OCI-LY1 (cell line): Measurements from ENCODE around the gene S1PR1.

Experiments used
- H2AFZ ChIP-seq: fragments of 200-600 bp; sonication (generic), shearing (Covaris generic); 2 replicates; pipeline ENCODE4 v1.6.0; 2014; ENCODE audit warnings: antibody characterized with exemption, mild to moderate bottlenecking, low read length
- H3F3A ChIP-seq: fragments of 200-600 bp; sonication (generic), shearing (Covaris generic); 2 replicates; pipeline ENCODE4 v1.6.0; 2014; ENCODE audit warnings: mild to moderate bottlenecking, antibody characterized with exemption, low read length, moderate library complexity; ENCODE audit not compliant: insufficient read depth
- H3K27ac ChIP-seq: fragments of 200-600 bp; sonication (generic); 2 replicates; pipeline ENCODE4 v1.5.1; 2014; ENCODE audit warnings: low read length, mixed run types, mild to moderate bottlenecking, low read depth; ENCODE audit not compliant: poor library complexity, severe bottlenecking
- H3K27me3 ChIP-seq: fragments of 200-600 bp; sonication (generic); 2 replicates; pipeline ENCODE4 v1.6.0; 2014; ENCODE audit warnings: antibody characterized with exemption, mild to moderate bottlenecking, low read length, moderate library complexity; ENCODE audit not compliant: insufficient read depth
- H3K36me3 ChIP-seq: fragments of 200-600 bp; sonication (generic); 2 replicates; pipeline ENCODE4 v1.6.1; 2014; ENCODE audit warnings: mild to moderate bottlenecking, antibody characterized with exemption, low read length, moderate library complexity, mixed read lengths; ENCODE audit not compliant: insufficient read depth
- H3K4me1 ChIP-seq: fragments of 200-600 bp; sonication (generic); 2 replicates; pipeline ENCODE4 v1.5.1; 2014; ENCODE audit warnings: mild to moderate bottlenecking, low read length, moderate library complexity; ENCODE audit not compliant: insufficient read depth, severe bottlenecking
- H3K4me2 ChIP-seq: fragments of 200-600 bp; sonication (generic), shearing (Covaris generic); 2 replicates; pipeline ENCODE4 v1.6.1; 2014; ENCODE audit warnings: low read length
- H3K4me3 ChIP-seq: fragments of 200-600 bp; sonication (generic); 2 replicates; pipeline ENCODE4 v1.5.1; 2014; ENCODE audit warnings: low read length, low read depth, mild to moderate bottlenecking, mixed read lengths; ENCODE audit not compliant: poor library complexity, severe bottlenecking
- H3K79me2 ChIP-seq: fragments of 200-600 bp; shearing (Covaris generic); 2 replicates; pipeline ENCODE4 v1.6.1; 2016; ENCODE audit warnings: mixed run types, low read length, mixed read lengths; ENCODE audit not compliant: insufficient read depth
- H3K9ac ChIP-seq: fragments of 200-600 bp; sonication (generic), shearing (Covaris generic); 2 replicates; pipeline ENCODE4 v1.6.1; 2014; ENCODE audit warnings: mild to moderate bottlenecking, low read length, mixed read lengths
- H3K9me2 ChIP-seq: fragments of 200-600 bp; sonication (generic), shearing (Covaris generic); 2 replicates; pipeline ENCODE4 v1.6.1; 2014; ENCODE audit warnings: low read depth, mild to moderate bottlenecking, low read length, mixed read lengths
- H3K9me3 ChIP-seq: fragments of 200-600 bp; shearing (Covaris generic); 2 replicates; pipeline ENCODE4 v1.6.1; 2014; ENCODE audit warnings: low read length, mixed read lengths
- H4K20me1 ChIP-seq: fragments of 200-600 bp; sonication (generic), shearing (Covaris generic); 2 replicates; pipeline ENCODE4 v1.6.0; 2016; ENCODE audit warnings: mild to moderate bottlenecking, low read length; ENCODE audit not compliant: insufficient read depth
- EZH2 ChIP-seq: fragments of 200-600 bp; sonication (generic), shearing (Covaris generic); IDR thresholded peaks from 2 replicates; pipeline ENCODE4 v1.8.0; 2017; ENCODE audit warnings: borderline replicate concordance, mixed run types, mild to moderate bottlenecking, antibody characterized with exemption, low read length, moderate library complexity, mixed read lengths
- TF ChIP-seq, protein P1 (sequence below): fragments of 200-600 bp; sonication (generic), shearing (Covaris generic); IDR thresholded peaks from 2 replicates; pipeline ENCODE4 v1.5.1; 2017; ENCODE audit warnings: mild to moderate bottlenecking, antibody characterized with exemption, low read length, moderate library complexity, mixed read lengths

The S1PR1 gene

DNA sequence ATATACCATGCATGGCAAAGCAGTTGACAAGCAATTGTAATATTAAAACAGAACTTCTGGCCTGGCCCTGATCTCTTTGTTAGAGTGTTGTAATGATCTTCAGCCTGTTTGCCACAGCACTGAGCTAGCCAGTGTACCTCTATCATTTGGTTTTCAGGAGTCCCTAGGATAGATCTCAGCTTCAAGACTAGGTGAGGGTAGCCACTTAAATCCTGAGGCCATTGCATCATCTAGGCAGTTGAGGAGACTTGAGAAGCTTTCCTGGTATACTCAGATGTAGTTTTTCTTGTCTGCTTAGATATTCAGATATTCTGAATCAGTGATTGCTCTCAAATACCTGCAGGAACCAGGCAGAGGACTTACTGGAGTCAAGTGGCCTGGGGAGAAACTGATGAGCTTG is 14.7 kb downstream of the S1PR1 start:
- no peaks in the 10 kb centered on the region for H4K20me1 ChIP-seq
- no peak overlapping the region for H3K4me2 ChIP-seq
- peaks cover 28% of the 10 kb centered on the region for H3K4me1 ChIP-seq

GRCh38 chr1:101253976-101254674 is 17.3 kb downstream of the S1PR1 start:
- Histone ChIP-seq H3K79me2 (no peaks in the 10 kb centered on the region), H3K4me1 (peaks cover 10% of the 10 kb centered on the region), H3K4me3 (no peak overlapping the region), H3K27ac (no peak overlapping the region), H3K27me3 (no peaks in the 10 kb centered on the region), H3K9me3 (no peaks in the 10 kb centered on the region), H3K9me2 (no peaks in the 10 kb centered on the region), H2AFZ (no peak overlapping the region), H3K9ac (no peak overlapping the region), H3K36me3 (no peaks in the 10 kb centered on the region), H4K20me1 (no peaks in the 10 kb centered on the region), H3F3A (no peaks in the 10 kb centered on the region; the same call in 1 of the 2 replicates), H3K4me2 (no peak overlapping the region)
- no peak for TF ChIP-seq EZH2
- TF ChIP-seq, protein P1, sequence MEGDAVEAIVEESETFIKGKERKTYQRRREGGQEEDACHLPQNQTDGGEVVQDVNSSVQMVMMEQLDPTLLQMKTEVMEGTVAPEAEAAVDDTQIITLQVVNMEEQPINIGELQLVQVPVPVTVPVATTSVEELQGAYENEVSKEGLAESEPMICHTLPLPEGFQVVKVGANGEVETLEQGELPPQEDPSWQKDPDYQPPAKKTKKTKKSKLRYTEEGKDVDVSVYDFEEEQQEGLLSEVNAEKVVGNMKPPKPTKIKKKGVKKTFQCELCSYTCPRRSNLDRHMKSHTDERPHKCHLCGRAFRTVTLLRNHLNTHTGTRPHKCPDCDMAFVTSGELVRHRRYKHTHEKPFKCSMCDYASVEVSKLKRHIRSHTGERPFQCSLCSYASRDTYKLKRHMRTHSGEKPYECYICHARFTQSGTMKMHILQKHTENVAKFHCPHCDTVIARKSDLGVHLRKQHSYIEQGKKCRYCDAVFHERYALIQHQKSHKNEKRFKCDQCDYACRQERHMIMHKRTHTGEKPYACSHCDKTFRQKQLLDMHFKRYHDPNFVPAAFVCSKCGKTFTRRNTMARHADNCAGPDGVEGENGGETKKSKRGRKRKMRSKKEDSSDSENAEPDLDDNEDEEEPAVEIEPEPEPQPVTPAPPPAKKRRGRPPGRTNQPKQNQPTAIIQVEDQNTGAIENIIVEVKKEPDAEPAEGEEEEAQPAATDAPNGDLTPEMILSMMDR: no peak

More for the DNA sequence above, 14.7 kb downstream of the S1PR1 start:
- Histone ChIP-seq H3K9ac (no peak overlapping the region), H3F3A (no peaks in the 10 kb centered on the region; the same call in 1 of the 2 replicates), H2AFZ (no peak overlapping the region), H3K36me3 (no peaks in the 10 kb centered on the region), H3K9me3 (no peaks in the 10 kb centered on the region), H3K79me2 (no peaks in the 10 kb centered on the region), H3K4me3 (no peak overlapping the region), H3K27me3 (no peaks in the 10 kb centered on the region), H3K9me2 (no peaks in the 10 kb centered on the region), H3K27ac (no peak overlapping the region)
- TF ChIP-seq, protein P1: no peak
- no peak for TF ChIP-seq EZH2

DNA sequence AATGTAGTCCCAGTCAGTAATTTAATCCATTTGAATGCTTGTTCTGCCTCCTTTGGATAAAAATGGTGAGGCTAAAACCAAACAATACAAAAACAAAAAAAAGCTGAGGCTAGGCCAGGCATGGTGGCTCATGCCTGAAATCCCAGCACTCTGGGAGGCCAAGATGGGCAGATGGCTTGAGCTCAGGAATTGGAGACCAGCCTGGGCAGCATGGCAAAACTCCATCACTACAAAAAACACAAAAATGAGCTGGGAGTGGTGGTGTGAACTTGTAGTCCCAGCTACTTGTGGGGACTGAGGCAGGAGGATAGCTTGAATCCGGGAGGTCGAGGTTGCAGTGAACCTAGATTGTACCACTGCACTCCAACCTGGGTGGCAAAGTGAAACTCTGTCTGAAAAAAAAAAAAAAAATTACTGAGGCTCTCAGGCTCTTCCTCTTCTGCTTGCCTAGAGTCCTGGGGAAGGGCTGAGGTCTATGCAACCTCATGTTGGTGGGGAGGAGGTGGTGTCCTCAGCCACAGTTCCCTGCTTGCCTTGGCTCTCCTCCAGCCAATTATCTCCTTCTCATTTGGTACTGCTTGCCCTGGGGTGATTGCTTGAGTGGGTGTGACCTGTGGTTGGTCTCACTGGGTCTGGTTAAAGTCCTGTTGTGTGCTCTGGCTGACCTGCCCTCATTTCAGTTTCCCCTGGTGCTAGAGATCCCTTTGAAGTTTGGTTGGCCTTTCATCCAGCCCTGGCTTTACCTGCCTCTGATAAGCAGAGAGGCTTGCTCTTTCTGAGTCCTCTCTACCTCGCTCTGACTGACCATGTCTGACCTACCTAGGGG is 20.9 kb downstream of the S1PR1 start:
- no peak overlapping the region for H3K27ac ChIP-seq
- H3K4me1 ChIP-seq: no peaks in the 10 kb centered on the region
- no peak overlapping the region for H3K9ac ChIP-seq

More for the DNA sequence above, 20.9 kb downstream of the S1PR1 start:
- no peak overlapping the region for H3K4me3 ChIP-seq
- no peak overlapping the region for H2AFZ ChIP-seq
- no peaks in the 10 kb centered on the region for H3K9me2 ChIP-seq
- no peaks in the 10 kb centered on the region for H3K9me3 ChIP-seq
- no peaks in the 10 kb centered on the region for H4K20me1 ChIP-seq
- no peaks in the 10 kb centered on the region for H3K79me2 ChIP-seq
- no peaks in the 10 kb centered on the region for H3K27me3 ChIP-seq
- H3K36me3 ChIP-seq: no peaks in the 10 kb centered on the region
- H3K4me2 ChIP-seq: no peak overlapping the region
- TF ChIP-seq, protein P1: no peak
- no peak for TF ChIP-seq EZH2
- no peaks in the 10 kb centered on the region for H3F3A ChIP-seq
